Large intestine (tissue), 3 donors: ENCODE data around the gene KRT74. TPM values are rescaled to one million over a fixed set of nuclear protein-coding genes. Genes with fewer than 3 reads are reported as not detected.

Source experiments
- DNase-seq, 2 donors: peaks; one replicate each; pipeline versions ENCODE4 v3.0.0 to v3.0.0-alpha.2; 2013
- H3K27ac ChIP-seq: one replicate; pipeline ENCODE4 v1.5.1; 2013; ENCODE audit warnings: low read length
- H3K27me3 ChIP-seq: 2 replicates; pipeline ENCODE4 v1.6.1; 2013; ENCODE audit warnings: low read length; ENCODE audit not compliant: control insufficient read depth, insufficient read depth
- H3K36me3 ChIP-seq: 2 replicates; pipeline ENCODE4 v1.6.1; 2013; ENCODE audit warnings: low read length; ENCODE audit not compliant: control insufficient read depth, insufficient read depth
- H3K4me1 ChIP-seq: one replicate; pipeline ENCODE4 v1.6.1; 2013; ENCODE audit warnings: low read length; ENCODE audit not compliant: control insufficient read depth, insufficient read depth
- H3K4me3 ChIP-seq: one replicate; pipeline ENCODE4 v1.5.1; 2013; ENCODE audit warnings: low read length
- H3K9me3 ChIP-seq: one replicate; pipeline ENCODE4 v1.6.1; 2013; ENCODE audit warnings: mild to moderate bottlenecking, low read depth, low read length, moderate library complexity; ENCODE audit not compliant: control insufficient read depth
- WGBS: methylation state at CpG from one replicate; pipeline ENCODE4 v1.1.5; 2013; ENCODE audit warnings: low lambda C conversion rate; ENCODE audit not compliant: insufficient coverage; 5-methylcytosine and 5-hydroxymethylcytosine counted together
- polyA plus RNA-seq: library from polyadenylated mRNA; unstranded; fragments of 120-200 nt; gene quantifications from one replicate; pipeline ENCODE4 v1.2.1, GENCODE V29; 2013

The KRT74 gene
- polyA plus RNA-seq, 1 donor, result not detected

GRCh38 chr12:52575948-52576347 is 2.3 kb upstream of the KRT74 start:
- H3K27ac ChIP-seq, result no peak overlapping the region
- H3K9me3 ChIP-seq, result no peaks in the 10 kb centered on the region
- H3K27me3 ChIP-seq, result peaks cover 9% of the 10 kb centered on the region
- no CpG with 5 or more reads among the region's 3 CpGs for WGBS
- no peak for DNase-seq
- no peak overlapping the region for H3K4me3 ChIP-seq
- H3K4me1 ChIP-seq, result no peaks in the 10 kb centered on the region
- H3K36me3 ChIP-seq, result no peaks in the 10 kb centered on the region

- Histone ChIP-seq H3K27me3 (peaks cover 13% of the 10 kb centered on the region), H3K9me3 (no peaks in the 10 kb centered on the region), H3K4me3 (no peak overlapping the region), H3K4me1 (no peaks in the 10 kb centered on the region), H3K36me3 (no peaks in the 10 kb centered on the region), H3K27ac (no peak overlapping the region)
- no peak for DNase-seq
- no CpG with 5 or more reads among the region's 9 CpGs for WGBS
Measured at GRCh38 chr12:52575256-52575655, 1.6 kb upstream of the KRT74 start.

DNA sequence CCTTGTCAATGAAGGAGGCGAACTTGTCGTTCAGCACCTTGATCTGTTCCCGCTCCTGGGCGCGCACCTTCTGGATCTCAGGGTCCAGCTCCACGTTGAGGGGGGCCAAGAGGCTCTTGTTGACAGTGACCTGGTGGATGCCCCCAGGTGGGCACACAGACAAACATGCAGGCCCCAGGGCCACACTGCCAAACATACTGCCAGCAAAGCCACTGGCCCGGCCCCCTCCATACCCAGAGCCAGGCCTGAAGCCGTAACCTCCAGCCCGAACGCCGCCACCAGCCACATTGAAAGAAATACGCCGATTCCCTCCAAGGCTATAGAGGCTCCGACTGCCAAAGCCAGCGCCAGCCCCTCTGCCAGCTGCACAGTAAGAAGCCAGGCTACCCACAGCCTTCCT is 337 bp downstream of the KRT74 start:
- no peak overlapping the region for H3K27ac ChIP-seq
- no CpG with 5 or more reads among the region's 15 CpGs for WGBS

GRCh38 chr12:52570511-52570910 is 3.1 kb downstream of the KRT74 start:
- no peaks in the 10 kb centered on the region for H3K4me1 ChIP-seq
- DNase-seq, result no peak
- H3K9me3 ChIP-seq, result no peaks in the 10 kb centered on the region
- peaks cover 19% of the 10 kb centered on the region for H3K27me3 ChIP-seq
- no CpG with 5 or more reads among the region's 10 CpGs for WGBS
- no peak overlapping the region for H3K27ac ChIP-seq
- no peaks in the 10 kb centered on the region for H3K36me3 ChIP-seq
- no peak overlapping the region for H3K4me3 ChIP-seq

More for the DNA sequence above, 337 bp downstream of the KRT74 start:
- no peak for DNase-seq
- Histone ChIP-seq H3K4me1 (no peaks in the 10 kb centered on the region), H3K9me3 (no peaks in the 10 kb centered on the region), H3K27me3 (peaks cover 13% of the 10 kb centered on the region), H3K36me3 (no peaks in the 10 kb centered on the region), H3K4me3 (no peak overlapping the region)

DNA sequence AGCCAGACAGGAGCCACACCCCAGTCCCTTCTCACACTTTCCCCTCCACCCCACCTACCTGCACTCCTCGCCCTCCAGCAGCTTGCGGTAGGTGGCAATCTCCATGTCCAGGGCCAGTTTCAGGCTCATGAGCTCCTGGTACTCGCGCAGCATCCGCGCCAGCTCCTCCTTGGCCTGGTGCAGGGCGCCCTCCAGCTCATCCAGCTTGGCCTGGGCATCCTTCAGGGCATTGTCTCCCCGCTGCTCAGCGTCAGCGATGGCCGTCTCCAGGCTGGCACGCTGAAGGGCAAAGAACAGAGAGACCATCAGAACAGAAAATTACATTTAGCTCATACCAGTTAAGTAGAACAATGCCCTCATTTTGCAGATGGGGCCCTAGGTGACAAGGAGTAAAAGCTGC is 5.5 kb downstream of the KRT74 start:
- Histone ChIP-seq H3K9me3 (no peaks in the 10 kb centered on the region), H3K36me3 (no peaks in the 10 kb centered on the region), H3K27me3 (peaks cover 24% of the 10 kb centered on the region), H3K4me1 (no peaks in the 10 kb centered on the region), H3K27ac (no peak overlapping the region), H3K4me3 (no peak overlapping the region)
- DNase-seq, result no peak
- WGBS, result no CpG with 5 or more reads among the region's 12 CpGs

DNA sequence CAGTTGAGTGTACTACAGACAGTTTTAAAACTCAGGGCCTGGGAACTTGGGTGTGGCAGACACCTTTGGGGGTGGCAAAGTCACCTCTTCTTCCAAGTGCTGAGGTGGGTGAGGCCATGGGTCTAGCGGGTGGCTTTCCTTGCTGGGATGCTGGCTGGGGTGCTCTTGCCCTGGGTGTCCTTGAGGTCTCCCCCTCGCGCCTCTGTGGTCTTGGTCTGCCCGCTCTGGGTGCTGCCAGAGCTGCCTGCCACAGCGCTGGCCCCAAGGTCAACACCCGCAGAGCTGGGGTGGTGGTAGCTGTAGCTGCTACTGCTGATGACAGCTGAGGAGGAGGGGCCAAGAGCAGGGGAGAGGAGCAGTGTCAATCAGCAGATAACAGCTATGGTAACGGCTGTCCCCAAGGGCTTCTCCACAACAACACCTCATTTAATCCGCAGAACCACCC is 6.8 kb downstream of the KRT74 start:
- no CpG with 5 or more reads among the region's 8 CpGs for WGBS
- H3K27me3 ChIP-seq, result peaks cover 24% of the 10 kb centered on the region
- H3K36me3 ChIP-seq, result no peaks in the 10 kb centered on the region
- H3K4me1 ChIP-seq, result no peaks in the 10 kb centered on the region
- H3K27ac ChIP-seq, result no peak overlapping the region
- H3K4me3 ChIP-seq, result no peak overlapping the region
- H3K9me3 ChIP-seq, result no peaks in the 10 kb centered on the region
- no peak for DNase-seq

DNA sequence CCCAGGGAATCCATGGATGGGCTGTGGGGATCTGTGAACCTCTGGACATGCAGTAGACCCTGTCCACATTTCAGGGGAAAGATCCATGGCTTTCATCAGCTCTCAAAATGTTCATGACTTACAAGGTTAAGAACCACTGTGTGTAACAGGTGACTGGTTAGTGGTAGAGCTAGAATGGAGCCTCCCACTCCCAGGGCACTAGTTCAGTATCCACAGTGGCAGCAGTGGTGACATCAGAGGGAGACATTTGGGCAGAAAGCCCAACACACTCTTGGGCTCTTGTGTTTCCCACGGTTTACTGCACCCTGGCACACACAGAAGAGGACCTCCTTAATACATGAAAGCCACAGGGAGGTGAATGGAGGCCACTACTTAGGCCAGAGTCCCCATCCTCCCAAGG is 9.1 kb downstream of the KRT74 start:
- Histone ChIP-seq H3K27me3 (peaks cover 23% of the 10 kb centered on the region), H3K4me1 (no peaks in the 10 kb centered on the region), H3K27ac (no peak overlapping the region), H3K9me3 (no peaks in the 10 kb centered on the region), H3K36me3 (no peaks in the 10 kb centered on the region), H3K4me3 (no peak overlapping the region)
- no CpG with 5 or more reads among the region's 1 CpG for WGBS
- DNase-seq, result no peak

GRCh38 chr12:52561880-52562449 is 11.7 kb downstream of the KRT74 start:
- 14% methylated on average over 1 of the region's 3 CpGs for WGBS
- no peak for DNase-seq
- no peaks in the 10 kb centered on the region for H3K9me3 ChIP-seq
- H3K27ac ChIP-seq, result no peak overlapping the region
- no peaks in the 10 kb centered on the region for H3K4me1 ChIP-seq
- peaks cover 30% of the 10 kb centered on the region for H3K27me3 ChIP-seq
- H3K4me3 ChIP-seq, result no peak overlapping the region
- no peaks in the 10 kb centered on the region for H3K36me3 ChIP-seq

- H3K27me3 ChIP-seq, result peaks cover 25% of the 10 kb centered on the region
- WGBS, result no CpG with 5 or more reads among the region's 4 CpGs
- no peak for DNase-seq
Measured at GRCh38 chr12:52559979-52560378, 13.7 kb downstream of the KRT74 start.

GRCh38 chr12:52558781-52559445 is 14.7 kb downstream of the KRT74 start:
- no CpG with 5 or more reads among the region's 8 CpGs for WGBS
- no peak overlapping the region for H3K27ac ChIP-seq
- no peaks in the 10 kb centered on the region for H3K4me1 ChIP-seq
- H3K4me3 ChIP-seq, result no peak overlapping the region
- H3K36me3 ChIP-seq, result no peaks in the 10 kb centered on the region
- peaks cover 21% of the 10 kb centered on the region for H3K27me3 ChIP-seq
- DNase-seq, result no peak
- H3K9me3 ChIP-seq, result no peaks in the 10 kb centered on the region

More at GRCh38 chr12:52559979-52560378, 13.7 kb downstream of the KRT74 start:
- H3K4me3 ChIP-seq, result no peak overlapping the region
- no peaks in the 10 kb centered on the region for H3K9me3 ChIP-seq
- H3K36me3 ChIP-seq, result no peaks in the 10 kb centered on the region
- no peak overlapping the region for H3K27ac ChIP-seq
- H3K4me1 ChIP-seq, result no peaks in the 10 kb centered on the region

- Histone ChIP-seq H3K9me3 (no peaks in the 10 kb centered on the region), H3K4me1 (no peaks in the 10 kb centered on the region), H3K27me3 (peaks cover 20% of the 10 kb centered on the region), H3K36me3 (no peaks in the 10 kb centered on the region), H3K4me3 (no peak overlapping the region), H3K27ac (no peak overlapping the region)
- DNase-seq, result no peak
- no CpG with 5 or more reads among the region's 2 CpGs for WGBS
Measured at GRCh38 chr12:52557476-52557875, 16.2 kb downstream of the KRT74 start.
